Endodermal cell (in vitro differentiated cells): ENCODE data around the gene SOS1. TPM values are rescaled to one million over a fixed set of nuclear protein-coding genes. Genes with fewer than 3 reads are reported as not detected.
A peak's percentile ranks its signal among the peaks of the same experiment; 100 is the strongest.

Experiments
- DNase-seq: peaks from one replicate; pipeline ENCODE4 v3.0.0-alpha.2; 2017
- H3K27ac ChIP-seq: 2 replicates; pipeline ENCODE4 v1.5.1; 2013; ENCODE audit warnings: mild to moderate bottlenecking, low read depth, low read length, moderate library complexity
- H3K27me3 ChIP-seq: 2 replicates; pipeline ENCODE4 v1.6.1; 2013; ENCODE audit warnings: mild to moderate bottlenecking, low read length, moderate library complexity; ENCODE audit not compliant: insufficient read depth, control insufficient read depth, poor library complexity, severe bottlenecking
- H3K36me3 ChIP-seq: 2 replicates; pipeline ENCODE4 v1.7.0; 2013; ENCODE audit warnings: mild to moderate bottlenecking, low read length, moderate library complexity; ENCODE audit not compliant: control insufficient read depth, insufficient read depth
- H3K4me1 ChIP-seq: one replicate; pipeline ENCODE4 v1.7.0; 2013; ENCODE audit warnings: low read length; ENCODE audit not compliant: control insufficient read depth, insufficient read depth
- H3K4me3 ChIP-seq: 2 replicates; pipeline ENCODE4 v1.5.1; 2013; ENCODE audit warnings: mild to moderate bottlenecking, low read length, moderate library complexity
- H3K9ac ChIP-seq: 2 replicates; pipeline ENCODE4 v1.6.1; 2013; ENCODE audit warnings: mild to moderate bottlenecking, low read length, moderate library complexity; ENCODE audit not compliant: poor library complexity, severe bottlenecking; ENCODE audit errors: extremely low read depth
- H3K9me3 ChIP-seq: 2 replicates; pipeline ENCODE4 v1.6.1; 2013; ENCODE audit warnings: mild to moderate bottlenecking, low read length, moderate library complexity; ENCODE audit not compliant: control insufficient read depth
- H3K27ac Mint-ChIP-seq: 2 replicates; pipeline ENCODE4 v1.8.0; 2020; ENCODE audit warnings: mixed read lengths
- H3K27me3 Mint-ChIP-seq: 2 replicates; pipeline ENCODE4 v1.8.0; 2021; ENCODE audit warnings: mild to moderate bottlenecking, mixed read lengths; ENCODE audit not compliant: insufficient read depth
- H3K36me3 Mint-ChIP-seq: 2 replicates; pipeline ENCODE4 v1.8.0; 2020; ENCODE audit warnings: low read depth, mixed read lengths
- H3K4me1 Mint-ChIP-seq: 2 replicates; pipeline ENCODE4 v1.8.0; 2020; ENCODE audit warnings: mixed read lengths
- H3K4me3 Mint-ChIP-seq: 2 replicates; pipeline ENCODE4 v1.8.0; 2020; ENCODE audit warnings: mild to moderate bottlenecking, moderate library complexity, mixed read lengths
- H3K9me3 Mint-ChIP-seq: 2 replicates; pipeline ENCODE4 v1.8.0; 2020; ENCODE audit warnings: mild to moderate bottlenecking, mixed read lengths
- WGBS, 2 experiments: methylation state at CpG; one replicate each; pipeline versions ENCODE4 v1.1.5 to v1.1.7; 2013; ENCODE audit warnings: missing lambda C conversion rate in 2 of 2, mixed read lengths in 1 of 2; ENCODE audit not compliant: insufficient coverage in 1 of 2, insufficient read length in 1 of 2; 5-methylcytosine and 5-hydroxymethylcytosine counted together
- total RNA-seq, 2 donors: library from RNA; stranded (reverse); fragmentation: NEBNext Ultra II Directional in 1 of 2; extraction: Animal tissue kit (Norgen Biotek cat#: 25700) in 1 of 2; gene quantifications; 2 replicates in 1 of 2; 3 replicates in 1 of 2; pipeline ENCODE4 v1.2.1, GENCODE V29; 2021
- TF ChIP-seq, protein P1 (sequence below): fragments of 200-600 bp; sonication (generic); conservative IDR thresholded peaks from 2 replicates; pipeline ENCODE4 v1.5.0; 2021; ENCODE audit warnings: antibody characterized with exemption, mild to moderate bottlenecking

SOS1 gene
- total RNA-seq, 2 donors from 2014 or later: 34.0 to 39.0 TPM

DNA sequence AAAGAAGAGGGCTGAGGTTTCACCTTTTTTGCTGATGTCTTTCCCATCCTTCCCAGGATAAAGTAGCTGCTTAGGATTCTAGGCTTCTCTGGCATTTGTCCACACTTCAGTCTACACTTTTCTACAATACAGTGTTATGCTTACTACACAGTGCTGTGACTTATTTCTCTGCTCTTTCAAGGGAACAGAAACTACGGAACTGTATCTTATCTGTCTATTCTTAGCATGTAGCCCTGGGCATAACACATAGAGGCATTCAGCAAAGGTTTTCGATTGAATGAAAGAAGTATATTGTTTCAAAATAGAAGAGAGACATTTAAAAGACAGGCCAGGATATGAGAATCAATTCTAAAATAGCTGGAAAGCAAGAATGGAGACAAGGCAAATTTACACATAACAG, 120.3 kb downstream of the SOS1 start:
- 96 to 100% methylated on average over 1 to 2 of the region's 2 CpGs for WGBS, 2 experiments
- Mint-ChIP-seq H3K4me3 (no peak overlapping the region), H3K36me3 (peaks cover 59% of the 10 kb centered on the region), H3K9me3 (no peaks in the 10 kb centered on the region), H3K27me3 (peaks cover 34% of the 10 kb centered on the region), H3K27ac (no peak overlapping the region), H3K4me1 (peaks cover 5% of the 10 kb centered on the region)
- H3K36me3 ChIP-seq: peaks cover 69% of the 10 kb centered on the region
- no peak for DNase-seq
- H3K27ac ChIP-seq: no peak overlapping the region
- H3K4me3 ChIP-seq: no peak overlapping the region
- no peaks in the 10 kb centered on the region for H3K9me3 ChIP-seq
- TF ChIP-seq, protein P1, sequence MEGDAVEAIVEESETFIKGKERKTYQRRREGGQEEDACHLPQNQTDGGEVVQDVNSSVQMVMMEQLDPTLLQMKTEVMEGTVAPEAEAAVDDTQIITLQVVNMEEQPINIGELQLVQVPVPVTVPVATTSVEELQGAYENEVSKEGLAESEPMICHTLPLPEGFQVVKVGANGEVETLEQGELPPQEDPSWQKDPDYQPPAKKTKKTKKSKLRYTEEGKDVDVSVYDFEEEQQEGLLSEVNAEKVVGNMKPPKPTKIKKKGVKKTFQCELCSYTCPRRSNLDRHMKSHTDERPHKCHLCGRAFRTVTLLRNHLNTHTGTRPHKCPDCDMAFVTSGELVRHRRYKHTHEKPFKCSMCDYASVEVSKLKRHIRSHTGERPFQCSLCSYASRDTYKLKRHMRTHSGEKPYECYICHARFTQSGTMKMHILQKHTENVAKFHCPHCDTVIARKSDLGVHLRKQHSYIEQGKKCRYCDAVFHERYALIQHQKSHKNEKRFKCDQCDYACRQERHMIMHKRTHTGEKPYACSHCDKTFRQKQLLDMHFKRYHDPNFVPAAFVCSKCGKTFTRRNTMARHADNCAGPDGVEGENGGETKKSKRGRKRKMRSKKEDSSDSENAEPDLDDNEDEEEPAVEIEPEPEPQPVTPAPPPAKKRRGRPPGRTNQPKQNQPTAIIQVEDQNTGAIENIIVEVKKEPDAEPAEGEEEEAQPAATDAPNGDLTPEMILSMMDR: no peak
- H3K27me3 ChIP-seq: peaks cover 53% of the 10 kb centered on the region
- H3K9ac ChIP-seq: no peak overlapping the region
- peaks cover 4% of the 10 kb centered on the region for H3K4me1 ChIP-seq

DNA sequence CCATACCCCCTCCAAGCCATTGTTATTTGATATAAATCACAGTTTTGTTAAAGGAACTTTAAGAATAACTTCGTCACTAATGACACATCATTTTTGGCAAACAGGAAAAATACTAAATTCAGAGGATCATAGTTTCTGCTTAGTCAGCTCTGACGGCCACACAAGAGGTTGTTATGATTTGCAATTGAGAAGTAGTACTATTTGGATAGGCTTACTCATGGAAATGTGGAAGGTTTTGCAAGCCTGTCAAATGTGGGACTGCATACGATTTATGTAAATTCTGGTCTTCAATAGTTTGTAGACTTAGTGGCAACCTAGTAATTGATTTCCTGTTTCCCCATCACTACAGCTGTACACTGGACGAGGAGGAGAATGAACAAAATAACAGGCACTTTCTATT, 123.1 kb downstream of the SOS1 start:
- DNase-seq: no peak
- Histone ChIP-seq H3K9ac (no peak overlapping the region), H3K27me3 (peaks cover 48% of the 10 kb centered on the region), H3K9me3 (no peaks in the 10 kb centered on the region), H3K36me3 (peaks cover 66% of the 10 kb centered on the region), H3K4me1 (peaks cover 4% of the 10 kb centered on the region), H3K27ac (no peak overlapping the region), H3K4me3 (no peak overlapping the region)
- no peaks in the 10 kb centered on the region for H3K9me3 Mint-ChIP-seq
- H3K36me3 Mint-ChIP-seq: peaks cover 58% of the 10 kb centered on the region
- H3K27me3 Mint-ChIP-seq: peaks cover 34% of the 10 kb centered on the region
- WGBS, 2 experiments: 86 to 98% methylated on average over 4 of the region's 4 CpGs
- no peak overlapping the region for H3K4me3 Mint-ChIP-seq
- no peak overlapping the region for H3K27ac Mint-ChIP-seq
- peaks cover 5% of the 10 kb centered on the region for H3K4me1 Mint-ChIP-seq
- TF ChIP-seq, protein P1: no peak

DNA sequence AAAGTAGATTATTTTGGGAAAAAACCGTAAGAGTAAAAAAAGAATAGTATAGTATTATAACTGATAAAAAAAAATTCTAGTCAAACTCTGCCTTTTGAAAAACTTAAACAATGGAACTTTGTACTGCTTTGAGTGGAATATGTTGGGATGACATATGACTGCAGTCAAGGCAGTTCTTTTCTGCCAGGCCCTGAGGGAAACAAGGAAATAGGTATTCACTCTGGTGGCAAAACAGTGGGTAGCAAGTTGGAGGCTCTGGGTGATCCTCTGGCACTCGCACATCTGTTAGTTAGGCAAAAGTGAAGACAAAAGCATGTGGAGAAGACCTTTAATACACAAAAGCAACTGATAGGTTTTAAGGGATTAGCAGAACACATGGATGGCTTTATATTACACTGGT, 129.0 kb downstream of the SOS1 start:
- TF ChIP-seq, protein P1: no peak
- WGBS, 2 experiments: 87 to 100% methylated on average over 1 to 2 of the region's 2 CpGs
- Histone ChIP-seq H3K4me3 (no peak overlapping the region), H3K27ac (no peak overlapping the region), H3K9me3 (no peaks in the 10 kb centered on the region), H3K36me3 (peaks cover 58% of the 10 kb centered on the region), H3K4me1 (no peaks in the 10 kb centered on the region), H3K9ac (no peak overlapping the region), H3K27me3 (no peaks in the 10 kb centered on the region)
- no peaks in the 10 kb centered on the region for H3K9me3 Mint-ChIP-seq
- peaks cover 41% of the 10 kb centered on the region for H3K36me3 Mint-ChIP-seq
- H3K27ac Mint-ChIP-seq: peak overlapping the region; percentile 15
- DNase-seq: no peak
- H3K27me3 Mint-ChIP-seq: no peaks in the 10 kb centered on the region
- H3K4me1 Mint-ChIP-seq: peaks cover 6% of the 10 kb centered on the region
- no peak overlapping the region for H3K4me3 Mint-ChIP-seq
